Forelimb muscle (tissue), 1 donor: ENCODE data around the gene SETD2. TPM values are rescaled to one million over a fixed set of nuclear protein-coding genes. Genes with fewer than 3 reads are reported as not detected.

Source experiments
- polyA plus RNA-seq: library from polyadenylated mRNA; unstranded; fragments of 120-200 nt; gene quantifications from one replicate; pipeline ENCODE4 v1.2.1, GENCODE V29; 2013; ENCODE audit not compliant: insufficient read length

Gene SETD2
- polyA plus RNA-seq, 1 donor: 29.6 TPM

Other genes starting within 250 kb of the SETD2 start
- 40.6 TPM for gene CCDC12, start 187.4 kb downstream of the SETD2 start, polyA plus RNA-seq
- gene NBEAL2, start 184.4 kb downstream of the SETD2 start, polyA plus RNA-seq: 13.9 TPM
- 7.3 TPM for gene KIF9, start 118.7 kb upstream of the SETD2 start, polyA plus RNA-seq
- 15.8 TPM for gene KLHL18, start 118.8 kb upstream of the SETD2 start, polyA plus RNA-seq
- gene PTPN23, start 216.9 kb upstream of the SETD2 start, polyA plus RNA-seq: 21.3 TPM